Brain microvascular endothelial cell (primary cell): ENCODE measurements around the gene PAK5.

ENCODE experiments used
- DNase-seq: peaks from one replicate; pipeline ENCODE4 v3.0.0-alpha.2; 2020
- H3K27ac ChIP-seq: fragments of 250-450 bp; sonication (Bioruptor Pico); 2 replicates; pipeline ENCODE4 v1.5.1; 2020; ENCODE audit warnings: mild to moderate bottlenecking, moderate library complexity
- H3K27me3 ChIP-seq: fragments of 250-450 bp; sonication (Bioruptor Pico); replicated peaks from 2 replicates; pipeline ENCODE4 v1.5.1; 2020; ENCODE audit warnings: mild to moderate bottlenecking
- H3K36me3 ChIP-seq: fragments of 250-450 bp; sonication (Bioruptor Pico); replicated peaks from 2 replicates; pipeline ENCODE4 v1.5.1; 2020; ENCODE audit warnings: mild to moderate bottlenecking
- H3K4me3 ChIP-seq: 2 replicates; pipeline ENCODE4 v1.5.1; 2011; ENCODE audit warnings: low read depth, mild to moderate bottlenecking, control low read depth, low read length, moderate library complexity
- CTCF ChIP-seq: IDR thresholded peaks from 2 replicates; pipeline ENCODE4 v1.5.1; 2011; ENCODE audit warnings: low read depth, mild to moderate bottlenecking, moderate library complexity, low read length, control low read depth, inconsistent platforms; ENCODE audit errors: missing control alignments
- in situ Hi-C: cut with HindIII; loops from 2 replicates; pipeline ENCODE4 v1.10.0; 2017; ENCODE audit warnings: low sequenced_read_pairs, low pct_ligation_motif_present

Gene PAK5

GRCh38 chr20:9517297-9518162 is 321.3 kb downstream of the PAK5 start:
- peaks cover 59% of the 10 kb centered on the region for H3K27me3 ChIP-seq

GRCh38 chr20:9516234-9516871 is 322.5 kb downstream of the PAK5 start:
- TF ChIP-seq CTCF = no peak
- no peak for DNase-seq
- Histone ChIP-seq H3K4me3 (no peak overlapping the region), H3K27ac (no peak overlapping the region), H3K27me3 (peaks cover 70% of the 10 kb centered on the region), H3K36me3 (no peaks in the 10 kb centered on the region)
- in situ Hi-C loops = no loop called here

More at GRCh38 chr20:9517297-9518162, 321.3 kb downstream of the PAK5 start:
- no peak overlapping the region for H3K27ac ChIP-seq
- no peaks in the 10 kb centered on the region for H3K36me3 ChIP-seq
- in situ Hi-C loops = no loop called here
- H3K4me3 ChIP-seq = no peak overlapping the region
- TF ChIP-seq CTCF = peak; percentile 21
- DNase-seq = no peak

GRCh38 chr20:9515741-9516233 is 323.1 kb downstream of the PAK5 start:
- TF ChIP-seq CTCF = no peak
- DNase-seq = no peak
- no peaks in the 10 kb centered on the region for H3K36me3 ChIP-seq
- peaks cover 73% of the 10 kb centered on the region for H3K27me3 ChIP-seq
- in situ Hi-C loops = no loop called here
- no peak overlapping the region for H3K27ac ChIP-seq
- H3K4me3 ChIP-seq = peak overlapping the region; percentile 20

DNA sequence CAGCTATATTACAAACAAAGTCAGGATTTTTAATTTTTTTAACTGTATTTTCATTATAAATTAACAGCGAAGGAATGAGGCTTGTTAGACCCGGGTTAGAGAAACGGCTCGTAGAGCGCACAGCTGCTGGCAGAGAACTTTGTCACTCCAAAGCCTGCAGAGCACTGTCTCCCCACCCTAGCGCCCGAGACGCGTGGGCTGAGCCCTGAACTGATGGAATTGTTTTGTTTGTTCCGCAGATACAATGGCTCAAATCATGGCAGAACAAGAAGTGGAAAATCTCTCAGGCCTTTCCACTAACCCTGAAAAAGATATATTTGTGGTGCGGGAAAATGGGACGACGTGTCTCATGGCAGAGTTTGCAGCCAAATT is 323.7 kb downstream of the PAK5 start:
- peaks cover 76% of the 10 kb centered on the region for H3K27me3 ChIP-seq
- in situ Hi-C loops = no loop called here
- H3K4me3 ChIP-seq = peak overlapping the region; percentile 5
- H3K27ac ChIP-seq = no peak overlapping the region
- TF ChIP-seq CTCF = no peak
- no peaks in the 10 kb centered on the region for H3K36me3 ChIP-seq
- no peak for DNase-seq

GRCh38 chr20:9514461-9515213 is 324.2 kb downstream of the PAK5 start, which contains the start of gene LAMP5:
TSS of gene LAMP5 (plus strand) at chr20:9514590. CDS start at chr20:9514853, 263 bp downstream.
- in situ Hi-C loops = no loop called here
- DNase-seq = peak; percentile 29
- no peak for TF ChIP-seq CTCF
- Histone ChIP-seq H3K4me3 (peak within 1 kb of the TSS; percentile 30), H3K36me3 (no peaks in the 10 kb centered on the region), H3K27ac (no peak within 1 kb of the TSS), H3K27me3 (peaks cover 79% of the 10 kb centered on the region)
